GM12864 (cell line): ENCODE measurements around the gene GNG14.

Experiments used
- DNase-seq: peaks from one replicate; pipeline ENCODE4 v3.0.0-alpha.2; 2011; ENCODE audit warnings: low read depth
- H3K4me3 ChIP-seq: 2 replicates; pipeline ENCODE4 v1.5.1; 2011; ENCODE audit warnings: mild to moderate bottlenecking, low read depth, low read length, control low read depth
- TF ChIP-seq, protein P1 (sequence below): IDR thresholded peaks from 2 replicates; pipeline ENCODE4 v1.5.1; 2011; ENCODE audit warnings: low read depth, mild to moderate bottlenecking, moderate library complexity, low read length, control low read depth, inconsistent platforms; ENCODE audit errors: missing control alignments

Gene GNG14

DNA sequence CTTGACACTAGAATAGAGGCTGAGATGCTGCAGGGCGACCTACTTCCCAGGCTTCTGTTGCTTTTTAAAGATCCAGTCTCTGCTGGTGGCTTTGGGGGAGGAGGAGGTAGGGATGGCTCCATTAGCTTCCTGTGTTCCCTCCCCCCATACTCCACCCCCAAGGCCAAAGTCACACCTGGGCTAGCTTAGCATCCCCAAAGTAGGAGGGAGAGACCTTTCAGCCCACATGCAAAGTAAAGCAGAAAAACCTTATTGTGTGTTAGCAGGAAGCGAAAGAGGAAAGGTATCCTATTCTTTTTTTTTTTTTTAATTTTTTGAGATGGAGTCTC lies 39.2 kb downstream of the GNG14 start:
- no peak overlapping the region for H3K4me3 ChIP-seq
- DNase-seq: no peak
- TF ChIP-seq, protein P1, sequence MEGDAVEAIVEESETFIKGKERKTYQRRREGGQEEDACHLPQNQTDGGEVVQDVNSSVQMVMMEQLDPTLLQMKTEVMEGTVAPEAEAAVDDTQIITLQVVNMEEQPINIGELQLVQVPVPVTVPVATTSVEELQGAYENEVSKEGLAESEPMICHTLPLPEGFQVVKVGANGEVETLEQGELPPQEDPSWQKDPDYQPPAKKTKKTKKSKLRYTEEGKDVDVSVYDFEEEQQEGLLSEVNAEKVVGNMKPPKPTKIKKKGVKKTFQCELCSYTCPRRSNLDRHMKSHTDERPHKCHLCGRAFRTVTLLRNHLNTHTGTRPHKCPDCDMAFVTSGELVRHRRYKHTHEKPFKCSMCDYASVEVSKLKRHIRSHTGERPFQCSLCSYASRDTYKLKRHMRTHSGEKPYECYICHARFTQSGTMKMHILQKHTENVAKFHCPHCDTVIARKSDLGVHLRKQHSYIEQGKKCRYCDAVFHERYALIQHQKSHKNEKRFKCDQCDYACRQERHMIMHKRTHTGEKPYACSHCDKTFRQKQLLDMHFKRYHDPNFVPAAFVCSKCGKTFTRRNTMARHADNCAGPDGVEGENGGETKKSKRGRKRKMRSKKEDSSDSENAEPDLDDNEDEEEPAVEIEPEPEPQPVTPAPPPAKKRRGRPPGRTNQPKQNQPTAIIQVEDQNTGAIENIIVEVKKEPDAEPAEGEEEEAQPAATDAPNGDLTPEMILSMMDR: no peak

GRCh38 chr19:12727745-12728433 lies 40.1 kb downstream of the GNG14 start:
- no peak overlapping the region for H3K4me3 ChIP-seq
- DNase-seq: no peak

DNA sequence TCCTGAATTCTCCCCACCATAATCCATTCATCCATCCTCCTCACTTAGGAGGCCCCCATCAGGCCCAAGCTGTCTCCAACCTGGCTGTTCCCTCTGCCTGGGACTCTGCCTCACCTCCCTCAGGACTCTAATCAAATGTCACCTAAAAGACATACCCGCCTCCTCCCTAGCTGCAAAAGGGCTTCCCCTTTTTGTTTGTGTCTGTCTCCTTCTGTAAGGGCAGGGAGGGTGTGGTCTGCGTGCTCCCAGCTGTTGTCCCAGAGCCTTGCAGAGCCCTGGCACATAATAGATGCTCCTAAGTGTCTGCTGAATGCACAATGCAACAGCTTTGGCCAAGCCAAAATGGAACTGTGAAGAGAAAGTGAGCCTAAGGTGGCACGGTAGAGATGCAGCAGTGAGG lies 42.3 kb downstream of the GNG14 start:
- TF ChIP-seq, protein P1: no peak
- no peak for DNase-seq

More at GRCh38 chr19:12727745-12728433, 40.1 kb downstream of the GNG14 start:
- TF ChIP-seq, protein P1: no peak

DNA sequence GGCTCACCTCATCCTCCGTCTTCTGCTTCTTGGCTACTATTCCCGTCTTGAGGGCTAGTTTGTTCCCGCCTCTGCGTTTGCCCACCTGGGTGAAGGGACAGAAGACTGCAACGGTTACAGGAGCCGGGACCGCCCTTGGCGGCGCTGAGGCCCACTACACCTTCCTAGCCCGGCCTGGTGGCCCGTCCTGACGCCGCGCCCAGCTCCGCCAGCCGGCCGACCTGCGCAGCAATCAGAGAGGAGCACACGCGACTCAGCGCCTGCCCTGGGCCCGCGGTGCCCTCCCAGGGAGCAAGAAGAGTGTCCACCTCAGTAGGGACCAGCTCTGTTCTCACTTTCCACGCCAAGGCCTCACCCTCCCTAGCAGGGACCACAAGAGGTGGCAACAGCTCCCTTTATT lies 43.5 kb downstream of the GNG14 start:
- no peak for DNase-seq
- H3K4me3 ChIP-seq: no peak overlapping the region
- TF ChIP-seq, protein P1: no peak

More for the DNA sequence above, 42.3 kb downstream of the GNG14 start:
- H3K4me3 ChIP-seq: no peak overlapping the region

- TF ChIP-seq, protein P1: peak; percentile 67
- DNase-seq: no peak
- H3K4me3 ChIP-seq: peak overlapping the region; percentile 98
Measured at GRCh38 chr19:12733369-12734214, 45.8 kb downstream of the GNG14 start.

GRCh38 chr19:12736995-12737834 lies 49.4 kb downstream of the GNG14 start, which contains the start of gene GET3:
TSS of gene GET3 (plus strand) at chr19:12737497. CDS start at chr19:12737506, 9 bp downstream.
- TF ChIP-seq, protein P1: no peak
- peak; percentile 95 for DNase-seq
- peak within 1 kb of the TSS; percentile 83 for H3K4me3 ChIP-seq
